ENCODE data around the gene MRM2. TPM values are rescaled to one million over a fixed set of nuclear protein-coding genes. Genes with fewer than 3 reads are reported as not detected.

MRM2 gene
- total RNA-seq, 1 experiment from 2014 or later = 32.1 TPM

DNA sequence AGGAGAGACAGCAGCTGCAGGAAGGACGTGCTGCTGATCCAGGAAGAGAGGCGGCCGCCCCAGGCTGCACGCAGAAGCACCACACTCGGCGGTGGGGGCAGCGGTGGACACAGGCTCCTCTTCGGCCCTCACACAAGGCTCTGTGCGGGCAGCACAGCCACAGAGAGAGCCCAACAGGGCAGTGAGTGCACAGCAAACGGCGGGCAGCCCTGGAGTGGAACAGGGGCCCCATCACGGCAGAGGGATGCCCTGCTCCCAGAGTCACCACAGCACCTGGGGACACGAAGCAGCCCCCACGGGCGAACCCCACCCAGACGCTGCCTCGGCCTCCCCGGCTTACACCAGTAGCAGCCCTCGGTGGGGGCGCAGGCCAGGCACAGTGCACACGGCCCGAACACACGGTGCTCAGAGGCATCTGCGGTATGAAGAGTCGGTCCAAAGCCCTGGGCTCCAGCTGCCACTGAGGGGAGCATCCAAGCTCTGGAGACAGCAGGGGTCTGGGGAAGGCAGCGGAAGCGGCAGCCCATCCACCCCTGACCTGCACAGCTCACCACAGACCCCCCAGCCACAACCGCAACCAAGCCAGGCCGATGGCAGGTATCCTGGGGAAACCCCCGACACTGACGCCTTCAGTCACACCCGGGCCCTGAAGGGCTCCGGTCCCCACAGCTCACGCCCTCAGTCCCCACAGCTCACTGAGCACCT is 16.8 kb upstream of the MRM2 start:
- TF ChIP-seq, protein P1, sequence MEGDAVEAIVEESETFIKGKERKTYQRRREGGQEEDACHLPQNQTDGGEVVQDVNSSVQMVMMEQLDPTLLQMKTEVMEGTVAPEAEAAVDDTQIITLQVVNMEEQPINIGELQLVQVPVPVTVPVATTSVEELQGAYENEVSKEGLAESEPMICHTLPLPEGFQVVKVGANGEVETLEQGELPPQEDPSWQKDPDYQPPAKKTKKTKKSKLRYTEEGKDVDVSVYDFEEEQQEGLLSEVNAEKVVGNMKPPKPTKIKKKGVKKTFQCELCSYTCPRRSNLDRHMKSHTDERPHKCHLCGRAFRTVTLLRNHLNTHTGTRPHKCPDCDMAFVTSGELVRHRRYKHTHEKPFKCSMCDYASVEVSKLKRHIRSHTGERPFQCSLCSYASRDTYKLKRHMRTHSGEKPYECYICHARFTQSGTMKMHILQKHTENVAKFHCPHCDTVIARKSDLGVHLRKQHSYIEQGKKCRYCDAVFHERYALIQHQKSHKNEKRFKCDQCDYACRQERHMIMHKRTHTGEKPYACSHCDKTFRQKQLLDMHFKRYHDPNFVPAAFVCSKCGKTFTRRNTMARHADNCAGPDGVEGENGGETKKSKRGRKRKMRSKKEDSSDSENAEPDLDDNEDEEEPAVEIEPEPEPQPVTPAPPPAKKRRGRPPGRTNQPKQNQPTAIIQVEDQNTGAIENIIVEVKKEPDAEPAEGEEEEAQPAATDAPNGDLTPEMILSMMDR (IDR thresholded peaks at IDR 0.05; ENCODE audit: unreplicated experiment) = no peak
- Mint-ChIP-seq H3K27me3 (ENCODE audit: insufficient read depth, unreplicated experiment) (no peaks in the 10 kb centered on the region), H3K9me3 (ENCODE audit: unreplicated experiment) (no peaks in the 10 kb centered on the region), H3K27ac (ENCODE audit: low read depth, unreplicated experiment) (no peak overlapping the region), H3K36me3 (ENCODE audit: insufficient read depth, unreplicated experiment) (peaks cover 7% of the 10 kb centered on the region), H3K4me3 (ENCODE audit: unreplicated experiment) (no peak overlapping the region), H3K4me1 (ENCODE audit: insufficient read depth, unreplicated experiment) (peaks cover 6% of the 10 kb centered on the region)
- intact Hi-C loops (cut with micrococcal nuclease) = no loop called here
- no TSS peak for BruUV-seq (replicated peaks)
- DNase-seq (ENCODE audit: unreplicated experiment) = no peak
- POLR2A ChIA-PET = no interaction called here
- CTCF ChIA-PET = interaction anchor here (0.5 to 0.8 kb wide), 3 partner anchors 11 to 157 kb away, joined by 3 to 4 read pairs (median 4); no protein-coding TSS in a partner anchor

DNA sequence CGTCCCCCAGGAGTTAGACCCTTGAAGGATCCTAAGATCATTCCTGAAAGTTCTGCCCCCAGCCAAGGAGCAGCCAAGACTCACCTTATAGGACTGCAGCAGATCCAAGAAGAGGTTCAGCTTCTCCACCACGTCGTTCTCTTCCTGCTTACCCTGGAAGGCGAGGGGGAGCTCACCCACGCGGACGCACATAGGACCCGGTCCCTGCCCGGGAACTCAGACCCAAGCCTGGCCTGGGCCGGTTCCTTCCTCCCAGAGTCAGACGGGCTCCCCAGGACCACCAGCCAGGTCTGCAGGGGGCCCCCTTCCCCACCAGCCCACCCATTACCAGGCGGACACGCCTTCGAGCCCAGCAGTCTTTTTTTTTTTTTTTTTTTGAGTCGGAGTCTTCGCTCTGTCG is 15.6 kb upstream of the MRM2 start:
- Mint-ChIP-seq H3K9me3 (ENCODE audit: unreplicated experiment) (no peaks in the 10 kb centered on the region), H3K36me3 (ENCODE audit: insufficient read depth, unreplicated experiment) (peaks cover 7% of the 10 kb centered on the region), H3K27me3 (ENCODE audit: insufficient read depth, unreplicated experiment) (no peaks in the 10 kb centered on the region), H3K4me3 (ENCODE audit: unreplicated experiment) (no peak overlapping the region), H3K27ac (ENCODE audit: low read depth, unreplicated experiment) (no peak overlapping the region), H3K4me1 (ENCODE audit: insufficient read depth, unreplicated experiment) (peaks cover 6% of the 10 kb centered on the region)
- DNase-seq (ENCODE audit: unreplicated experiment) = no peak
- intact Hi-C loops (cut with micrococcal nuclease) = no loop called here
- CTCF ChIA-PET = no interaction called here
- POLR2A ChIA-PET = no interaction called here
- BruUV-seq (replicated peaks) = no TSS peak
- TF ChIP-seq, protein P1 (IDR thresholded peaks at IDR 0.05; ENCODE audit: unreplicated experiment) = no peak

DNA sequence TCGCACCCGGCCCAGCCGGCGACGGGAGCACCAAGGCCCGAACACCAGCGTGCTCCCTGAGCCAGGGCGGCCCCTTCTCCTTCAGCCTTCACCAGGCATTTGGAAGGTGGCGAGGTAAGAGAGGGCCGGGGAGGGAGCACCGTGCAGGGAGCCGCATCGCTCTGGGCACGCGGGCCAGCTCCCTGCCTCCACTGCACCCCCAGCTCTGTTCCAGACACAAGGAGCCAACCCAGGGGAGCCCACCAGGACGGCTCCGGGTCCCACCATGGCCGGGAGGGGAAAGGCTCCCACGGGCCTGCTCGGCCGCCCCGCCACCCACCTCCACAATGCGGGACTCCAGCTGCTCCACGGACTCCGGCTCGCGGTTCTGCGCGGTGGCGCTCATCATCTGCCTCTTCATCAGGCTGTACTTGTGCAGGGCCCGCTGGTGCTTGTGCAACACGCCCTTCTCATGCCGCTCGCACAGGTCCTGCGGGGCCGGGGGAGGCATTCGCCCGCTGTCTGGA is 15.1 kb upstream of the MRM2 start:
- Mint-ChIP-seq H3K9me3 (ENCODE audit: unreplicated experiment) (no peaks in the 10 kb centered on the region), H3K4me1 (ENCODE audit: insufficient read depth, unreplicated experiment) (peaks cover 6% of the 10 kb centered on the region), H3K36me3 (ENCODE audit: insufficient read depth, unreplicated experiment) (peaks cover 7% of the 10 kb centered on the region), H3K27me3 (ENCODE audit: insufficient read depth, unreplicated experiment) (no peaks in the 10 kb centered on the region), H3K4me3 (ENCODE audit: unreplicated experiment) (no peak overlapping the region), H3K27ac (ENCODE audit: low read depth, unreplicated experiment) (no peak overlapping the region)
- ChIA-PET CTCF (no interaction called here), POLR2A (no interaction called here)
- no TSS peak for BruUV-seq (replicated peaks)
- intact Hi-C loops (cut with micrococcal nuclease) = no loop called here
- TF ChIP-seq, protein P1 (IDR thresholded peaks at IDR 0.05; ENCODE audit: unreplicated experiment) = no peak
- DNase-seq (ENCODE audit: unreplicated experiment) = no peak

DNA sequence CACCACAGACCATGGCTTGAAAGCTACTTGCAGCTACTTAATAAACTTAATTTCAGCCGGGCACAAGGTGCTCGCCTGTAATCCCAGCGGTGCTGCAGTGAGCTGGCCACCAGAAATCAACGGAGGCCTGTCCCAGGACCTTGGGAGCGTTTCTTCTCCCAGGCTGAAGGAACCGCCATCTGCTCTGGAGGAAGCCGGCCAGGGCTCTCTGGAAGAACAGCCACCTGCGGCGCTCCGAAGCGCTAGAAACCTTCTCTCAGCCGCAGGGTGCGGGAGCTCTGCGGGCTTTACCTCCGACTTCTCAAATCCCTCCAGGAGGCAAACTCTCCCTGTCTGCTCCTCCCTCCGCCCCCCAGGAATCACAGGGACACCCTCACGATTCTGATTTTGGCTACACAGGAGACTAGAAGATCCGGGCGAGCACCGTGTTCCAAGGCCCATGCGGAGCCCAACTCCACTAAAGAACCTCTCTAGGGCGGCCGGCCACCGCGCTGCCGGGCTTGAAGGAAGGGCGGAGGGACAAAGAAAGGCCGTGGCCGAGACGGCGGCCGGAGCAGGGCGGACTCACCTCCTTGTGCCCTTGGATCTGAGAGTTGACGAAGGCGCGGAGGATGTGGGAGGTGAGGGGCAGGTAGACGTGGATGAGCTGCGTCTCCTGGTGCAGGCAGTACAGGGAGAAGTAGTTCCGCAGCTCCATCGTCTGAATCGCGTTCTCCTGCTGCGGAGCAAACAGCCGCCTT is 14.5 kb upstream of the MRM2 start:
- no TSS peak for BruUV-seq (replicated peaks)
- H3K27ac Mint-ChIP-seq (ENCODE audit: low read depth, unreplicated experiment) = no peak overlapping the region
- no peak for DNase-seq (ENCODE audit: unreplicated experiment)
- no peaks in the 10 kb centered on the region for H3K27me3 Mint-ChIP-seq (ENCODE audit: insufficient read depth, unreplicated experiment)
- no peaks in the 10 kb centered on the region for H3K9me3 Mint-ChIP-seq (ENCODE audit: unreplicated experiment)
- ChIA-PET CTCF (no interaction called here), POLR2A (no interaction called here)
- TF ChIP-seq, protein P1 (IDR thresholded peaks at IDR 0.05; ENCODE audit: unreplicated experiment) = no peak
- peaks cover 6% of the 10 kb centered on the region for H3K4me1 Mint-ChIP-seq (ENCODE audit: insufficient read depth, unreplicated experiment)
- H3K36me3 Mint-ChIP-seq (ENCODE audit: insufficient read depth, unreplicated experiment) = peaks cover 7% of the 10 kb centered on the region
- intact Hi-C loops (cut with micrococcal nuclease) = no loop called here
- H3K4me3 Mint-ChIP-seq (ENCODE audit: unreplicated experiment) = no peak overlapping the region

All from MCF 10A (cell line).